Germinal center (tissue), 1 donor: Measurements from ENCODE around the gene ATP13A4.

Experiments used
- DNase-seq: peaks from one replicate; pipeline ENCODE4 v3.0.0; 2012; ENCODE audit warnings: mixed read lengths, low spot score

The ATP13A4 gene

DNA sequence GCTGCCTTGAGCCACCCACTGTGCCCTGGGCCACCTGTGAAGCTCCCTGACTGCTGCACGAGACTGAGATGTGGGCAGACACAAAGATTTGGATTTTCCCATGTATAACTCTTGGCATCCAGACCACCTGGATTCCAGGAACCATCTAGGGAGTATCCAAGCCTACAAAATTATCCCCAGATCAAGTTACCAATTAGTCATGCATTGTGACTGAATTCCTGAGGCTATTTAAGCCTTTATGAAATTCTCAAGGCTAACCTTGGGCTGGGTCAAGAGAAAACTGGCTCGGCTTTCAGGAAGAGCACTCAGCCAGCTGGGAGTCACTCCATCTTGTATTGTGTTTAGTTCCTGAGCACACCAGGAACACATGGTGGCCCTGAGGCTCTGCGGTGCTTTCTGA, 162.8 kb downstream of the ATP13A4 start:
- DNase-seq = no peak

DNA sequence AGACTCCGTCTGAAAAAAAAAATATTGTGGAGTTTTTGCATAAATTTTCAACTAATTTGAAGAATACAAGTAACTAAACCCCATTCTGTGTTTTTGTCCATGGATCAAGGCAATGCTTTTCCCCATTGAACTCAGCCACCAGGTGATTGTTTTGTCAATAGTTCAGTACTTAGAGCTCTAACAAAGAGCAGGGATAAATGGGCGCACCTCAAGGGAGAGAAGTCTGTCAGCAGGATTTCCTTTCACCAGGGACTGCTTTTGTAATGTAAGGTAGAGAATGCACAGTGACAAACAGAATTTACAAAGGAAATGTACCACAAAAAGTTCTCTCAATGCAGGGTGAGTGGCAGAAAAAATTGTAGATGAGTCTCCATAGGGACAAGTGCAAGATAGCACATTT, 165.4 kb downstream of the ATP13A4 start:
- DNase-seq = no peak

- DNase-seq = no peak
These were observed 166.3 kb downstream of the ATP13A4 start for GRCh38 chr3:193388361-193388760.

DNA sequence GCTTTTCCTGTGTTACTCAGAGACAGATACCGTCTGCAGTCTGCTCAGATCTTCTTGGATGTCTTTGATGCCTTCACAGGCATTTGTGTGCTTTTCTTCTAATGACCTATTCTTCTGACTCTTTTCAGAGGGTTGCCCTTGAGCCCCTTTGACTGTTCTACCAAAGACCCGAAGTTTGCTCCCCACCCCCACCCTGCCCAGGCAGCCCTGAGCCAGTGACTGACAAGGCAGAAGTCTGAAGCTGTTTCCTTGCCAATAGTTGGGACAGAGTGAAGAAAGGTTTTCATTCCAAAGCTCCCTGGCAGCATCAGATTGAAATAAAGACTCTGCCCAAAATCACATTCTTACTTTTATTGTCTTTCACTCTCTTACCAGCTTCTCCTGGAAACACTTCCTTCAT, 167.1 kb downstream of the ATP13A4 start:
- no peak for DNase-seq

- DNase-seq = no peak
These were observed 176.0 kb downstream of the ATP13A4 start, which contains the start of gene ATP13A5 for GRCh38 chr3:193378706-193379105. Gene ATP13A5 (minus strand): TSS chr3:193378753. CDS start chr3:193378725, 28 bp downstream.

DNA sequence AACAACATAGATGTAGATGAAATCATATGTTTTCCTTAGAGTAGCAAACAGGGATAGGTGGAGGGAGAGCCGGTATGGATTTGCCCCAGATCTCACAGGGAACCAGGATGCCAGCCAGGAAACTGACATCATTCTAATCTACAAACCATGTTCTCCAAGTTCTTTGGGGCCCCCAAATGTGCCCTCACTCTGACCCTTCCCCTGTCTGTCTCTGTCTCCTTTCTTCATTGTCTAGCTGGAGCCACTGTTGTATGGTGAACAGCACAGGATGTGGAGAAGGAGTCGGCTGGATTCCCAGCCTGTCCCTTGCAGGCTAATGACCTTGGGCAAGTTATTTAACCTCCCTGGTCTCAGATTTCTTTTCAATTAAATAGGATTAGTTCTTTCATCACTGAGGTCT, 177.1 kb downstream of the ATP13A4 start:
- no peak for DNase-seq

DNA sequence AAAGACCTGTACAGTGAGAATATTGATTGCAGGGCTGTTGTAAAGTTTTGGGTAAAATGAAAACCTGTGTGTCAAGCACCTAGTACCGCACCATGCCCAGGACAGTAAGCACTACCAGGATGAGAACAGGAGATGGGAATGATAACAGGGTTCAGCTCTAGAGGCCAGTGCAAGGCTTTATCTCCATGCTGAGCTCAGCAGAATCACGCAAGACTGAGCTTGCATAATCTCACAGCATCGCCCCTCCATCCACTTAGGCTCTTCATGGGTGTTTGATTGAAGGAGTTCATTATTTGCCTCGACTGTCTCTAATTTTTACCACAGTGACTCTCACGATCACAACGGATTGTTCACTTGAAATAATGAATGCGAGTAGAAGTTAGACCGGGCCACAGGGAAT, 179.1 kb downstream of the ATP13A4 start:
- no peak for DNase-seq

GRCh38 chr3:193372783-193373182, 181.9 kb downstream of the ATP13A4 start:
- no peak for DNase-seq

GRCh38 chr3:193367868-193368267, 186.8 kb downstream of the ATP13A4 start:
- DNase-seq = no peak

DNA sequence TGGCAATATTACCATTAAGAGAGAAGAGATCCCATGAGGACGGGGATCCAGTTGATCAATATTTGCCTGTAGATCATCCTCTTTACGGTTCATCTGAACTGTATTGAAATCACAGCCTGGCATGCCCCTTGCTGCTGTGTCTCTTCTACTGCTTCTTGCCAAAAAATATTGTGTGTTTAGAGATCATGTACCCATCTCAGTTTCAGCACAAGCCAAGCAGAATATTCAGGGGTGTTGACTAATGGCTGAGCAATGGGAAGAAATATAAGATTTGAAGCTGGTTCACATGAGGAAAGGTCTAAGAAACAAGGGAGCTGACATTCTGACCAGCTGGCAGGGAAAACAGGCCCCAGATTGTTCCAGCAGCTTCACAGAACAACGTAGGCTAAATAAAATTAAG, 197.4 kb downstream of the ATP13A4 start:
- no peak for DNase-seq

DNA sequence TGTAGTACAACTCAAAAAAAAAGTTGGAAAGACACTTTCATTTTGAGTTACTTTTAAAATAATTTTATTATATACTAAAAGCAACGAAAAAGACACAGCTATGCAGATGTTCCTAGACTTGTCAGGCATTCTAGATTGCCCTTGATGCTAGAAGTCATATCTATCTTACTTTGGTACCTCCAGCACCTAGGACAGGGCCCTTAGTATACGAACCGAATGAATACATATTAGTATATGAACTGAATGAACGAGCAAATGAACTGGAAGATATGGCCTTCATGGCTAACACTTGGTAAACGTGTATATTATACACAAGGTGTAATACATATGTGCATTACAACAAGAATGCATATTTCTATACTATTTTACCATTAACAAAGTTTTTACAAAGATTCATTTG, 200.3 kb downstream of the ATP13A4 start:
- no peak for DNase-seq
